ENCODE measurements around the gene MAST2. TPM values are rescaled to one million over a fixed set of nuclear protein-coding genes. Genes with fewer than 3 reads are reported as not detected.

Gene MAST2
- total RNA-seq, 4 donors from 2014 or later = 6.6 to 22.6 (median 13.9) TPM

- no peak overlapping the region for H3K4me3 ChIP-seq (ENCODE audit: low read depth, poor library complexity, severe bottlenecking)
- TF ChIP-seq POLR2A (IDR thresholded peaks at IDR 0.05) = no peak
- no peak for TF ChIP-seq CTCF (IDR thresholded peaks at IDR 0.05)
- WGBS, 2 donors = 94 to 97% methylated on average over 7 of the region's 7 CpGs
- intact Hi-C loops (cut with DNase I; ENCODE audit: low total_unique reads) = no loop called here
- DNase-seq (ENCODE audit: low spot score in 2 of 2) = no peak
These were observed 215.9 kb downstream of the MAST2 start for GRCh38 chr1:46019348-46019747.

- WGBS, 2 donors = 65 to 79% methylated on average over 4 of the region's 4 CpGs
- intact Hi-C loops (cut with DNase I; ENCODE audit: low total_unique reads) = no loop called here
- DNase-seq (ENCODE audit: low spot score in 2 of 2) = no peak
- TF ChIP-seq POLR2A (IDR thresholded peaks at IDR 0.05) (no peak), CTCF (IDR thresholded peaks at IDR 0.05) (no peak)
- no peak overlapping the region for H3K4me3 ChIP-seq (ENCODE audit: low read depth, poor library complexity, severe bottlenecking)
These were observed 216.6 kb downstream of the MAST2 start for GRCh38 chr1:46020010-46020409.

- H3K4me3 ChIP-seq (ENCODE audit: low read depth, poor library complexity, severe bottlenecking) = no peak overlapping the region
- intact Hi-C loops (cut with DNase I; ENCODE audit: low total_unique reads) = no loop called here
- no peak for DNase-seq (ENCODE audit: low spot score in 2 of 2)
- WGBS, 2 donors = 96 to 98% methylated on average over 2 of the region's 2 CpGs
- TF ChIP-seq CTCF (IDR thresholded peaks at IDR 0.05) = no peak
- TF ChIP-seq POLR2A (IDR thresholded peaks at IDR 0.05) = no peak
These were observed 217.9 kb downstream of the MAST2 start for GRCh38 chr1:46021046-46021996.

- WGBS, 2 donors = 91 to 93% methylated on average over 3 of the region's 3 CpGs
- TF ChIP-seq POLR2A (IDR thresholded peaks at IDR 0.05) (no peak), CTCF (IDR thresholded peaks at IDR 0.05) (no peak)
- DNase-seq (ENCODE audit: low spot score in 2 of 2) = no peak
- no peak overlapping the region for H3K4me3 ChIP-seq (ENCODE audit: low read depth, poor library complexity, severe bottlenecking)
- intact Hi-C loops (cut with DNase I; ENCODE audit: low total_unique reads) = no loop called here
These were observed 223.1 kb downstream of the MAST2 start for GRCh38 chr1:46026531-46026930.

- 94 to 95% methylated on average over 8 of the region's 8 CpGs for WGBS, 2 donors
- TF ChIP-seq POLR2A (IDR thresholded peaks at IDR 0.05) = no peak
- TF ChIP-seq CTCF (IDR thresholded peaks at IDR 0.05) = no peak
- DNase-seq (ENCODE audit: low spot score in 2 of 2) = no peak
- intact Hi-C loops (cut with DNase I; ENCODE audit: low total_unique reads) = no loop called here
- no peak overlapping the region for H3K4me3 ChIP-seq (ENCODE audit: low read depth, poor library complexity, severe bottlenecking)
These were observed 224.6 kb downstream of the MAST2 start for GRCh38 chr1:46027788-46028573.

All from lower leg skin (tissue), 4 donors.